PC-3 (cell line): ENCODE results near the gene LINC00237. TPM values are rescaled to one million over a fixed set of nuclear protein-coding genes. Genes with fewer than 3 reads are reported as not detected.

Source experiments
- ATAC-seq: fragments of 200-7000 bp; cut with Tn5 transposase; 2 replicates; pipeline ENCODE4 v1.9.1; 2020; ENCODE audit warnings: mild to moderate bottlenecking, moderate library complexity
- BruUV-seq: library from RNA; stranded (reverse); fragments of 400-500 nt; replicated peaks from 2 replicates; lab custom pipeline; 2021; lab: Mats Ljungman, UMichigan
- CTCF ChIA-PET: fragments of 300-600 bp; sonication (Branson Sonifier 250); formaldehyde crosslinking; loops from one replicate; lab custom pipeline; 2022; ENCODE audit warnings: antibody characterized with exemption; lab: Charles Lee
- POLR2A ChIA-PET: fragments of 300-600 bp; sonication (Branson Sonifier 250); formaldehyde crosslinking; loops from one replicate; lab custom pipeline; 2022; ENCODE audit warnings: antibody characterized with exemption; ENCODE audit not compliant: unreplicated experiment; lab: Charles Lee
- DNase-seq: peaks from one replicate; pipeline ENCODE4 v3.0.0-alpha.2; 2015
- H2AFZ ChIP-seq: fragments of 300-600 bp; sonication (generic); 2 replicates; pipeline ENCODE4 v1.6.0; 2016; ENCODE audit warnings: antibody characterized with exemption, low read length
- H3F3A ChIP-seq: fragments of 300-600 bp; sonication (generic); one replicate; pipeline ENCODE4 v1.6.0; 2017; ENCODE audit warnings: antibody characterized with exemption, low read length, control low read depth, mild to moderate bottlenecking; ENCODE audit not compliant: unreplicated experiment
- H3K27ac ChIP-seq: fragments of 300-600 bp; sonication (generic); 2 replicates; pipeline ENCODE4 v1.5.1; 2016; ENCODE audit warnings: mild to moderate bottlenecking, low read length
- H3K27me3 ChIP-seq: fragments of 300-600 bp; sonication (generic); 2 replicates; pipeline ENCODE4 v1.6.1; 2016; ENCODE audit warnings: low read length, mixed read lengths
- H3K36me3 ChIP-seq: fragments of 300-600 bp; sonication (generic); 2 replicates; pipeline ENCODE4 v1.6.1; 2016; ENCODE audit warnings: low read depth, mixed run types, low read length, mixed read lengths
- H3K4me1 ChIP-seq: fragments of 300-600 bp; sonication (generic); 2 replicates; pipeline ENCODE4 v1.5.1; 2016; ENCODE audit warnings: low read length; ENCODE audit not compliant: insufficient read depth
- H3K4me2 ChIP-seq: fragments of 300-600 bp; sonication (generic); 2 replicates; pipeline ENCODE4 v1.6.0; 2016; ENCODE audit warnings: low read length
- H3K4me3 ChIP-seq: fragments of 300-600 bp; sonication (generic); 2 replicates; pipeline ENCODE4 v1.5.1; 2016; ENCODE audit warnings: mild to moderate bottlenecking, low read length, mixed read lengths
- H3K79me2 ChIP-seq: fragments of 300-600 bp; sonication (generic); 2 replicates; pipeline ENCODE4 v1.6.1; 2017; ENCODE audit warnings: low read length, mixed read lengths
- H3K9ac ChIP-seq: fragments of 300-600 bp; sonication (generic); 2 replicates; pipeline ENCODE4 v1.6.0; 2016; ENCODE audit warnings: mild to moderate bottlenecking, low read length
- H3K9me2 ChIP-seq: fragments of 300-600 bp; sonication (generic); replicated peaks from 2 replicates; pipeline ENCODE4 v1.6.1; 2016; ENCODE audit warnings: mixed run types, low read length, mixed read lengths
- H3K9me3 ChIP-seq: fragments of 300-600 bp; sonication (generic); 2 replicates; pipeline ENCODE4 v1.6.1; 2016; ENCODE audit warnings: low read length, mixed read lengths
- H4K20me1 ChIP-seq: fragments of 300-600 bp; sonication (generic); 2 replicates; pipeline ENCODE4 v1.6.1; 2016; ENCODE audit warnings: low read length, mixed read lengths
- EZH2 ChIP-seq: fragments of 300-600 bp; sonication (generic); IDR thresholded peaks from one replicate; pipeline ENCODE4 v1.6.1; 2017; ENCODE audit warnings: antibody characterized with exemption, mild to moderate bottlenecking, low read length; ENCODE audit not compliant: unreplicated experiment
- EZH2phosphoT487 ChIP-seq: fragments of 300-600 bp; sonication (generic); IDR thresholded peaks from 2 replicates; pipeline ENCODE4 v1.6.1; 2018; ENCODE audit warnings: mild to moderate bottlenecking, antibody characterized with exemption, low read length, borderline replicate concordance
- intact Hi-C: fragments of 100-400 bp; cut with micrococcal nuclease; formaldehyde crosslinking; loops from 2 replicates; pipeline ENCODE4 v1.9.0; 2023
- total RNA-seq: library from RNA; depleted of rRNA; stranded (reverse); fragments of >200 nt; gene quantifications from 2 replicates; pipeline ENCODE4 v1.2.3, GENCODE V29; 2014
- TF ChIP-seq, protein P1 (sequence below): fragments of 300-600 bp; sonication (generic); conservative IDR thresholded peaks from 2 replicates; pipeline ENCODE4 v1.5.1; 2017; ENCODE audit warnings: antibody characterized with exemption, low read depth, mild to moderate bottlenecking, low read length

The LINC00237 gene
- total RNA-seq, 1 experiment from 2014 or later: not detected

DNA sequence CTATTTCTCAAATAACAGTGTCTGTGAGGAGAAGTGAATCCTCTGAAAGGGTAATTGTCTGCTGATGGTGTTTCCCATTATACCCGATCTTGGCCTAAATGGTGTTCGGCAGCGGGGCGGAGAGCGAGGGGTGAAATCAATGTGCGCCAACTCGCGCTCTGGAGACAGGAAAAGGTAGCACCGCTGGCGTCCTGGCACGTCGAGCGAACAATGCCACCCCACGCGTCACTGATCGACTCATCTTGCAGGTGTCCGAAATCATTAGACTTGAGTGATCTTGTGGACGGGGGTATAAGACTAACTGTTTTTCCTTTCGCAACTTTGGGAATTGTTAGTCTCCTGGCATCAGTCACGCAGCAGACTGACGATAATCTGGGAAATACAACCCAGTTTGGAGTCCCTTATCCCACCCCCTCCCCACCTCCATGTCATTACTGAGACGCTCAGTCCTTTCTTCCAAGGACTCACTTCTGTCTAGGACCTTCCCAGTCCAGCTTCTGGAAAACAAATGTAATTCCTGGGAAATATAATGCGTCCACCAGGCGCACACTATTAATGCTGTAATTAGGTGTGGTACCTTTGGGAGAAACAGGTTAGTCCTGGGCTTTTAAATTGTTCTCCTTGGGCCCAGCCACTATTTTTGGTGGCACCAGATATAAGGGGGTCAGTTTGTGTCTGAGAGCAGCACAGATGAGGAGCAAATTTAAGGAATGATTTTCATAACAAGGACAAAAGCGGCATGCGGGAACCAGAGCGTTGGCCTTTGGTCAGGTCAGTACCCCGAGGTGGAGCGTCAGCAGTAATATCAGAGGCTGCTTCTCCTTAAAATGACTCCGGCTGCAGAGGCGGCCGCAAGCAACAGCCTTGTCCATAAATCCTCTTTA is 2.3 kb downstream of the LINC00237 start:
- no peaks in the 10 kb centered on the region for H3K36me3 ChIP-seq
- H3K27me3 ChIP-seq: peaks cover 52% of the 10 kb centered on the region
- H3K9me3 ChIP-seq: no peaks in the 10 kb centered on the region
- no peak overlapping the region for H3K4me2 ChIP-seq
- H3K4me3 ChIP-seq: no peak overlapping the region
- CTCF ChIA-PET: no interaction called here
- ATAC-seq: no peak
- no peak overlapping the region for H3K9ac ChIP-seq
- H4K20me1 ChIP-seq: no peaks in the 10 kb centered on the region
- no peaks in the 10 kb centered on the region for H3K79me2 ChIP-seq
- POLR2A ChIA-PET: no interaction called here
- H3K9me2 ChIP-seq: no peaks in the 10 kb centered on the region
- H3K27ac ChIP-seq: no peak overlapping the region
- no peaks in the 10 kb centered on the region for H3F3A ChIP-seq
- DNase-seq: no peak
- TF ChIP-seq EZH2phosphoT487: no peak
- H3K4me1 ChIP-seq: no peaks in the 10 kb centered on the region
- H2AFZ ChIP-seq: no peak overlapping the region
- no TSS peak for BruUV-seq
- intact Hi-C loops: no loop called here

DNA sequence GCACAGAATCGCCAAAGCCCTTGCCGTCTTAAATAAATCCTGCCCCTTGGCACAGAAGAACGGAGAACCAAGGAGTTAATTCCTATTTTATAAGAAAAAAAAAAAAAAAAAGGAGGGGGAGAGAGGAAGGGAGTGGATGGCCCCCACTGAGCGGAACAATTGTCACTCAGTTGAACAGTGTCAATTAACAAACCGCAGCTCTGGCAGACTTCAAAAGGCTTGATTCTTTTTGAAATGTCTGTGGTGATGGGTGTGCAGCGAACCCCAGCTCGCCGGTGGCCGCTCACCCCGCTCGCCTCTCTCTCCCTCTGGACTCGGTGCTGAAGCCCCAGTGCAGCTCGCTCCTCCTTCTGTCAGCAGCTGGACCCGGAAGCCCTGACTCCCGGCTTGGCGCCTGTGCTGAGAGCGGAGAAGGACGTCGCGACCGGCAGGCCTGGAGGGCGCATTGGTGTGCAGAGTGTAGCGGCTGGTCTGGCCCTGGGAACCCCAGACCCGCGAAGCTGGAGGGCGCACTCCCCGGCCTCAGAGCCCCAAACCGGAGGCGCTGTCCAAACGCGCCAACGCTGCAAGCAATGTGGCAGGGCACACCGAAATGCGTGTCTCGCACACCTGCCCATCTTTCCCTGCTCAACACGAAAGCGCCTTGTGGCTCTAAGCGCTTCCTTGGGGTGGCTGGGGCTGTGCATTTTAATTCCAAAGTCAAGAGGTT is 3.4 kb downstream of the LINC00237 start:
- Histone ChIP-seq H3K79me2 (no peaks in the 10 kb centered on the region), H3K4me2 (no peak overlapping the region), H3K27me3 (peaks cover 56% of the 10 kb centered on the region), H3K9ac (no peak overlapping the region), H3K27ac (no peak overlapping the region), H3K9me3 (no peaks in the 10 kb centered on the region), H3K9me2 (no peaks in the 10 kb centered on the region), H3K4me1 (no peaks in the 10 kb centered on the region), H4K20me1 (no peaks in the 10 kb centered on the region), H2AFZ (no peak overlapping the region), H3K36me3 (no peaks in the 10 kb centered on the region), H3K4me3 (no peak overlapping the region), H3F3A (no peaks in the 10 kb centered on the region)
- TF ChIP-seq, protein P1, sequence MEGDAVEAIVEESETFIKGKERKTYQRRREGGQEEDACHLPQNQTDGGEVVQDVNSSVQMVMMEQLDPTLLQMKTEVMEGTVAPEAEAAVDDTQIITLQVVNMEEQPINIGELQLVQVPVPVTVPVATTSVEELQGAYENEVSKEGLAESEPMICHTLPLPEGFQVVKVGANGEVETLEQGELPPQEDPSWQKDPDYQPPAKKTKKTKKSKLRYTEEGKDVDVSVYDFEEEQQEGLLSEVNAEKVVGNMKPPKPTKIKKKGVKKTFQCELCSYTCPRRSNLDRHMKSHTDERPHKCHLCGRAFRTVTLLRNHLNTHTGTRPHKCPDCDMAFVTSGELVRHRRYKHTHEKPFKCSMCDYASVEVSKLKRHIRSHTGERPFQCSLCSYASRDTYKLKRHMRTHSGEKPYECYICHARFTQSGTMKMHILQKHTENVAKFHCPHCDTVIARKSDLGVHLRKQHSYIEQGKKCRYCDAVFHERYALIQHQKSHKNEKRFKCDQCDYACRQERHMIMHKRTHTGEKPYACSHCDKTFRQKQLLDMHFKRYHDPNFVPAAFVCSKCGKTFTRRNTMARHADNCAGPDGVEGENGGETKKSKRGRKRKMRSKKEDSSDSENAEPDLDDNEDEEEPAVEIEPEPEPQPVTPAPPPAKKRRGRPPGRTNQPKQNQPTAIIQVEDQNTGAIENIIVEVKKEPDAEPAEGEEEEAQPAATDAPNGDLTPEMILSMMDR: no peak
- TF ChIP-seq EZH2phosphoT487: no peak
- no peak for TF ChIP-seq EZH2
- POLR2A ChIA-PET: no interaction called here
- intact Hi-C loops: no loop called here
- ATAC-seq (no peak), DNase-seq (no peak)
- CTCF ChIA-PET: no interaction called here
- BruUV-seq: no TSS peak

DNA sequence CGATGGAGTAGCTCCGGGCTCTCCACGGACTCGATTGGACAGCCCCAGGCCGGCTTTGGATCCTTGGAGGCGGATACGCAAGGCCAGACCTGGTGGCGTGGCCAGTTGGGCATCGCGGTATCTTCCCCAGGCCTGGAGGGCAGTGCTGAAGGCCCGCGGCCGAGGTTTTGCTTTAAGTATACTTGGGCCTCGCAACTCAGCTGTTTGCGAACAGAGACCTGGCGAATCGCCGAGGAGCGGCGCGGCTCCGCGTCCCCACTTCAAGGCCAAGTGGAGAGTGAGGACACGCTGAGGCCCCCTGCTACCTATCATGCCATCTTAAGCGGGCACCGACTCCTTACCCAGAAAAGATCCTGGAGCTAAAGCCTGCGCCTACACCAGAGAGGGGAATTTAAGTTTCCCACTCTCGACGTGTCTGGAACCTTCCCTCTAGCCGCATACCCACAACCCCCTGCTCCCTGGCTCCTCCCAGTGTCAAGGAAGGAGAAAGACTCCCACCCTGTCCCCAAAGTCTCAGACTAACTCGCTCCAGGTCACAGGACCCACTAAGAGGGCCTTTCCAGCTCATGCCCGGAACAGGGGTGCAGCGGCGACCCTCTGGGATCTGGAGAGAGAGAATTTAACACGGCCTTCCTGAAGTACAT is 4.1 kb downstream of the LINC00237 start:
- no peak overlapping the region for H3K4me2 ChIP-seq
- no peaks in the 10 kb centered on the region for H3K79me2 ChIP-seq
- no peaks in the 10 kb centered on the region for H3F3A ChIP-seq
- TF ChIP-seq EZH2 (no peak), EZH2phosphoT487 (no peak)
- TF ChIP-seq, protein P1: no peak
- ATAC-seq: no peak
- no peaks in the 10 kb centered on the region for H3K4me1 ChIP-seq
- H3K9me3 ChIP-seq: no peaks in the 10 kb centered on the region
- H3K4me3 ChIP-seq: no peak overlapping the region
- no peak overlapping the region for H3K27ac ChIP-seq
- CTCF ChIA-PET: no interaction called here
- peaks cover 56% of the 10 kb centered on the region for H3K27me3 ChIP-seq
- POLR2A ChIA-PET: no interaction called here
- BruUV-seq: no TSS peak
- intact Hi-C loops: no loop called here
- H4K20me1 ChIP-seq: no peaks in the 10 kb centered on the region
- H3K36me3 ChIP-seq: no peaks in the 10 kb centered on the region
- no peaks in the 10 kb centered on the region for H3K9me2 ChIP-seq
- no peak for DNase-seq
- no peak overlapping the region for H2AFZ ChIP-seq
- H3K9ac ChIP-seq: no peak overlapping the region
